ENCODE data around the gene COPS9. TPM values are rescaled to one million over a fixed set of nuclear protein-coding genes. Genes with fewer than 3 reads are reported as not detected.

COPS9 gene
- total RNA-seq, 3 donors from 2014 or later = 83.9 to 129 (median 94.3) TPM

GRCh38 chr2:240134956-240135520 lies 1.1 kb downstream of the COPS9 start:
- no peaks in the 10 kb centered on the region for H3K9me3 ChIP-seq
- intact Hi-C loops (cut with DNase I, micrococcal nuclease) = no loop called here
- no peak for DNase-seq

DNA sequence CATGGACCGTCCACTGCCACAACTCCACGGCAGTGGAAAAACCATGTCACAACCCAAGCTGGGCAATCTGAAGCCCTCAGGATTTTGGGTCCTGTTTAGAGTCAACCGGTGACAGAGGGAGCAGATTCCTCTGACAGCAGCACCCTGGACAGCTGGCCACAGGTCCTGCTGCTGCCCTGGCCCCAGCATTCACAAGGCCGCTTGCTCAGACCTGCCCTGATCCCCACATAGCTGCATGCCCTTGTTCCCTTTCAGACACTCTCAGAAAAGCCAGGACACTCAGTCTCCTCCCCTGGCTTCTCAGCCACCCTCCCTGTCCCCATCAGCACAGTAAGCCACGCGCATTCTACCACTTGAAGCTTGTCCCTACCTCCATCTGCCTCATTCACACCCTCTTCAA lies 1.6 kb downstream of the COPS9 start:
- no peaks in the 10 kb centered on the region for H3K9me3 ChIP-seq
- H3K4me3 ChIP-seq = no peak overlapping the region
- no peak for ATAC-seq
- peaks cover 5% of the 10 kb centered on the region for H3K36me3 ChIP-seq (ENCODE audit: low read depth)
- no peak for DNase-seq
- peaks cover 5% of the 10 kb centered on the region for H3K4me1 ChIP-seq (ENCODE audit: low read depth)
- intact Hi-C loops (cut with DNase I, micrococcal nuclease) = no loop called here
- TF ChIP-seq, protein P1, sequence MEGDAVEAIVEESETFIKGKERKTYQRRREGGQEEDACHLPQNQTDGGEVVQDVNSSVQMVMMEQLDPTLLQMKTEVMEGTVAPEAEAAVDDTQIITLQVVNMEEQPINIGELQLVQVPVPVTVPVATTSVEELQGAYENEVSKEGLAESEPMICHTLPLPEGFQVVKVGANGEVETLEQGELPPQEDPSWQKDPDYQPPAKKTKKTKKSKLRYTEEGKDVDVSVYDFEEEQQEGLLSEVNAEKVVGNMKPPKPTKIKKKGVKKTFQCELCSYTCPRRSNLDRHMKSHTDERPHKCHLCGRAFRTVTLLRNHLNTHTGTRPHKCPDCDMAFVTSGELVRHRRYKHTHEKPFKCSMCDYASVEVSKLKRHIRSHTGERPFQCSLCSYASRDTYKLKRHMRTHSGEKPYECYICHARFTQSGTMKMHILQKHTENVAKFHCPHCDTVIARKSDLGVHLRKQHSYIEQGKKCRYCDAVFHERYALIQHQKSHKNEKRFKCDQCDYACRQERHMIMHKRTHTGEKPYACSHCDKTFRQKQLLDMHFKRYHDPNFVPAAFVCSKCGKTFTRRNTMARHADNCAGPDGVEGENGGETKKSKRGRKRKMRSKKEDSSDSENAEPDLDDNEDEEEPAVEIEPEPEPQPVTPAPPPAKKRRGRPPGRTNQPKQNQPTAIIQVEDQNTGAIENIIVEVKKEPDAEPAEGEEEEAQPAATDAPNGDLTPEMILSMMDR (IDR thresholded peaks at IDR 0.05) = no peak

More at GRCh38 chr2:240134956-240135520, 1.1 kb downstream of the COPS9 start:
- peaks cover 5% of the 10 kb centered on the region for H3K4me1 ChIP-seq (ENCODE audit: low read depth)
- H3K4me3 ChIP-seq = no peak overlapping the region
- TF ChIP-seq, protein P1 (IDR thresholded peaks at IDR 0.05) = no peak
- ATAC-seq = no peak
- no peaks in the 10 kb centered on the region for H3K36me3 ChIP-seq (ENCODE audit: low read depth)

- ATAC-seq (no peak), DNase-seq (no peak)
- TF ChIP-seq, protein P1 (IDR thresholded peaks at IDR 0.05) = no peak
- no peak overlapping the region for H3K4me3 ChIP-seq
- H3K9me3 ChIP-seq = no peaks in the 10 kb centered on the region
- H3K36me3 ChIP-seq (ENCODE audit: low read depth) = peaks cover 6% of the 10 kb centered on the region
- intact Hi-C loops (cut with DNase I, micrococcal nuclease) = no loop called here
- peaks cover 5% of the 10 kb centered on the region for H3K4me1 ChIP-seq (ENCODE audit: low read depth)
These were observed 2.7 kb downstream of the COPS9 start for GRCh38 chr2:240133401-240133800.

DNA sequence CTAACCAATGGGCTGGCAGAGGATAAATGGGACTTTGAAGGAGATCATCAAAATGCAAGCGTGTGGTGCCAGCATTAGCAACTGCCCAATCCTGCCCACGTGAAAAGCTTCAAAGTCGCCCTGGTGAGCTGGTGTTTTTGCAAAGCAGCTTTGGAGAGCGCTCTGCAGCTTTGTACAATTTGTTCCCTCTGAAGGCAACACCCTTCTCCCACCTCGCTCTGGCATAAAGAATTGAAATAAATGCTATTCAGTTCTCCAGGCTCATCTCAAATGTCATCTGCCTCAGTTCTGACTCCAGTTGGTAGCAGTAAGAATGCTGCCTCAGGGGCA lies 3.5 kb downstream of the COPS9 start:
- intact Hi-C loops (cut with DNase I, micrococcal nuclease) = no loop called here
- peaks cover 6% of the 10 kb centered on the region for H3K36me3 ChIP-seq (ENCODE audit: low read depth)
- ATAC-seq (no peak), DNase-seq (no peak)
- TF ChIP-seq, protein P1 (IDR thresholded peaks at IDR 0.05) = no peak
- H3K9me3 ChIP-seq = no peaks in the 10 kb centered on the region
- peaks cover 5% of the 10 kb centered on the region for H3K4me1 ChIP-seq (ENCODE audit: low read depth)
- no peak overlapping the region for H3K4me3 ChIP-seq

DNA sequence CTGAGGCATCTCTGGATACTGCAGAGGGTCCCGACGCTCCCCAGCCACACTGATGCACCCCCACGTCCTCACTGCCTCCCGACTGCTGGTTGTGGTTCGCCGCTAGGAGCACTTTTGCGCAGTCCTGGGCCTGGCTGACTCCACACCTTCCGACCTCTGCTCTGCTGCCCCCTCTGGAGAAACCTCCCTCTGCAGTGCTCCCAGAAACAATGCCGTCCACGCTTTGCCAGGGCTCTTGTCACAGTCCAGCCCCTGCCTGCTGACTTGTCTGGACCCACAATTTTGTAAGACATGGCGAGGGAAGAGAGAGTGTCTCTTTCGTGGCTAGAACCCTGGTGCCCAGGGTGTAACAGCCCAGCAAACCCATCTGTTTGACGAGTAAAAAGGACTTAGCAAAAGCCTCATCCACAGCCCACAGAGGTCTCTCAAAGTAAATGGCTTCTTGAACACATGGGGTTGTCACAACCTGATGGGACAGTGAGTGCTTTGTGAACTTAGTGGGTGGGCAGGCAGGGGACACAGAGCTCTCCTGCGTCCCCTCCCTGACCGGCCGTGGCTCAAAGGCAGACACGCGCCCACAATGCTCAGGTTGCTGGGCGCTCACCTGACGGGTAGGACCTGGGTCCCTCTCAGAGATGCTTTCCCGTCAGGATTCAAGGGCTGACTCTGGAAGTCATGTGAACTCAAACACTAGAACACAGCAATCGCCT lies 4.0 kb downstream of the COPS9 start:
- ATAC-seq (no peak), DNase-seq (no peak)

More for the DNA sequence above, 4.0 kb downstream of the COPS9 start:
- intact Hi-C loops (cut with DNase I, micrococcal nuclease) = no loop called here
- no peaks in the 10 kb centered on the region for H3K9me3 ChIP-seq
- no peak overlapping the region for H3K4me3 ChIP-seq
- peaks cover 5% of the 10 kb centered on the region for H3K4me1 ChIP-seq (ENCODE audit: low read depth)
- H3K36me3 ChIP-seq (ENCODE audit: low read depth) = peaks cover 6% of the 10 kb centered on the region
- TF ChIP-seq, protein P1 (IDR thresholded peaks at IDR 0.05) = no peak

All from mucosa of descending colon (tissue), 3 donors.